Natural killer cell (primary cell): ENCODE results near the gene SH3BP2. TPM values are rescaled to one million over a fixed set of nuclear protein-coding genes. Genes with fewer than 3 reads are reported as not detected.

Source experiments
- ATAC-seq, 3 donors: fragments of 150-1000 bp in 2 of 3; fragments of 200-7000 bp in 1 of 3; cut with Tn5 transposase; 1 replicate in 1 of 3; 2 replicates in 2 of 3; pipeline ENCODE4 v1.10.0; 2021; ENCODE audit warnings: mild to moderate bottlenecking in 2 of 3, moderate library complexity in 2 of 3
- DNase-seq, 2 donors: peaks; one replicate each; pipeline versions ENCODE4 v3.0.0 to v3.0.0-alpha.2; 2013 to 2021; ENCODE audit warnings: mixed read lengths in 1 of 2
- H3K27ac ChIP-seq: one replicate; pipeline ENCODE4 v1.5.1; 2013; ENCODE audit warnings: mild to moderate bottlenecking, low read length
- H3K27me3 ChIP-seq: one replicate; pipeline ENCODE4 v1.6.1; 2013; ENCODE audit warnings: low read length; ENCODE audit not compliant: control insufficient read depth, insufficient read depth
- H3K36me3 ChIP-seq: one replicate; pipeline ENCODE4 v1.6.1; 2013; ENCODE audit warnings: low read length; ENCODE audit not compliant: control insufficient read depth, insufficient read depth
- H3K4me1 ChIP-seq: one replicate; pipeline ENCODE4 v1.6.1; 2013; ENCODE audit warnings: low read length; ENCODE audit not compliant: control insufficient read depth, insufficient read depth
- H3K4me3 ChIP-seq: one replicate; pipeline ENCODE4 v1.5.1; 2013; ENCODE audit warnings: low read length
- H3K9me3 ChIP-seq: one replicate; pipeline ENCODE4 v1.6.1; 2013; ENCODE audit warnings: low read length; ENCODE audit not compliant: control insufficient read depth, insufficient read depth
- H3K27ac Mint-ChIP-seq, 2 donors: one replicate each; pipeline ENCODE4 v1.8.0; 2022; ENCODE audit warnings: mild to moderate bottlenecking in 2 of 2, mixed read lengths in 2 of 2, moderate library complexity in 1 of 2
- H3K27me3 Mint-ChIP-seq, 2 donors: one replicate each; pipeline ENCODE4 v1.8.0; 2022; ENCODE audit warnings: low read depth in 2 of 2, mixed read lengths in 2 of 2
- H3K36me3 Mint-ChIP-seq: one replicate; pipeline ENCODE4 v1.8.0; 2022; ENCODE audit warnings: mixed read lengths
- H3K4me1 Mint-ChIP-seq, 2 donors: one replicate each; pipeline ENCODE4 v1.8.0; 2022; ENCODE audit warnings: mixed read lengths in 2 of 2
- H3K4me3 Mint-ChIP-seq: one replicate; pipeline ENCODE4 v1.8.0; 2022; ENCODE audit warnings: mild to moderate bottlenecking, moderate library complexity, mixed read lengths
- H3K9me3 Mint-ChIP-seq, 2 donors: one replicate each; pipeline ENCODE4 v1.8.0; 2022; ENCODE audit warnings: mixed read lengths in 2 of 2
- CTCF ChIP-seq: fragments of 200-600 bp; IDR thresholded peaks from one replicate; pipeline ENCODE4 v1.8.0; 2022; ENCODE audit warnings: antibody characterized with exemption
- WGBS: methylation state at CpG from one replicate; pipeline ENCODE4 v1.1.7; 2013; ENCODE audit warnings: missing lambda C conversion rate; ENCODE audit not compliant: insufficient coverage; 5-methylcytosine and 5-hydroxymethylcytosine counted together
- intact Hi-C: fragments of 100-400 bp; cut with micrococcal nuclease; formaldehyde crosslinking; loops from one replicate; pipeline ENCODE4 v1.14.2; 2022
- total RNA-seq, 4 donors: library from RNA; stranded (reverse); fragments of 120-200 nt in 1 of 4; gene quantifications; one replicate each; pipeline versions ENCODE4 v1.2.3 to v1.2.4, GENCODE V29; 2013 to 2022

Gene SH3BP2
- total RNA-seq, 3 donors from 2014 or later (not counting 1 experiment from before 2014, with no cell fraction given), result 213 to 283 (median 221) TPM

- ATAC-seq, result no peak
Measured at GRCh38 chr4:2870082-2870481, 77.2 kb downstream of the SH3BP2 start.

GRCh38 chr4:2871466-2871865 lies 78.6 kb downstream of the SH3BP2 start:
- H3K4me1 Mint-ChIP-seq, result peaks cover 72 to 77% of the 10 kb centered on the region in 2 donors

More at GRCh38 chr4:2870082-2870481, 77.2 kb downstream of the SH3BP2 start:
- intact Hi-C loops, result loop anchor here (10.0 kb wide), 1 partner anchor 55 kb away; no protein-coding TSS in a partner anchor
- no peak overlapping the region for H3K4me3 Mint-ChIP-seq
- Histone ChIP-seq H3K36me3 (peaks cover 12% of the 10 kb centered on the region), H3K27ac (no peak overlapping the region), H3K9me3 (no peaks in the 10 kb centered on the region), H3K4me3 (no peak overlapping the region), H3K27me3 (no peaks in the 10 kb centered on the region), H3K4me1 (peaks cover 35% of the 10 kb centered on the region)
- H3K4me1 Mint-ChIP-seq, result peaks cover 75 to 76% of the 10 kb centered on the region in 2 donors
- no peaks in the 10 kb centered on the region for H3K27me3 Mint-ChIP-seq
- peak overlapping the region; percentile 81 for H3K27ac Mint-ChIP-seq
- no peak for TF ChIP-seq CTCF
- WGBS, result 83% methylated on average over 2 of the region's 2 CpGs
- no peaks in the 10 kb centered on the region for H3K9me3 Mint-ChIP-seq
- no peak for DNase-seq
- H3K36me3 Mint-ChIP-seq, result no peaks in the 10 kb centered on the region

GRCh38 chr4:2871911-2872310 lies 79.0 kb downstream of the SH3BP2 start:
- intact Hi-C loops, result loop anchor here (10.0 kb wide), 1 partner anchor 57 kb away; no protein-coding TSS in a partner anchor
- H3K36me3 ChIP-seq, result peaks cover 18% of the 10 kb centered on the region
- no peaks in the 10 kb centered on the region for H3K9me3 ChIP-seq
- peak in 1 of 2 donors; percentile 38 for DNase-seq
- TF ChIP-seq CTCF, result no peak
- Mint-ChIP-seq H3K9me3 (no peaks in the 10 kb centered on the region), H3K4me1 (peaks cover 68 to 73% of the 10 kb centered on the region in 2 donors), H3K36me3 (no peaks in the 10 kb centered on the region), H3K27ac (peak overlapping the region; percentile 81), H3K4me3 (peak overlapping the region; percentile 30), H3K27me3 (no peaks in the 10 kb centered on the region)
- peak overlapping the region; percentile 40 for H3K27ac ChIP-seq
- no peak overlapping the region for H3K4me3 ChIP-seq
- H3K27me3 ChIP-seq, result no peaks in the 10 kb centered on the region
- ATAC-seq, result peak; percentile 63 to 69 (median 64)
- WGBS, result 6% methylated on average over 1 of the region's 2 CpGs
- peaks cover 40% of the 10 kb centered on the region for H3K4me1 ChIP-seq

More at GRCh38 chr4:2871466-2871865, 78.6 kb downstream of the SH3BP2 start:
- intact Hi-C loops, result loop anchor here (10.0 kb wide), 1 partner anchor 57 kb away; no protein-coding TSS in a partner anchor
- H3K9me3 Mint-ChIP-seq, result no peaks in the 10 kb centered on the region
- Histone ChIP-seq H3K27ac (peak overlapping the region; percentile 40), H3K36me3 (peaks cover 17% of the 10 kb centered on the region), H3K27me3 (no peaks in the 10 kb centered on the region), H3K4me1 (peaks cover 40% of the 10 kb centered on the region), H3K9me3 (no peaks in the 10 kb centered on the region), H3K4me3 (no peak overlapping the region)
- no peak for TF ChIP-seq CTCF
- H3K4me3 Mint-ChIP-seq, result peak overlapping the region; percentile 30
- H3K27me3 Mint-ChIP-seq, result no peaks in the 10 kb centered on the region
- H3K36me3 Mint-ChIP-seq, result no peaks in the 10 kb centered on the region
- ATAC-seq (peak; percentile 52 to 63 (median 59)), DNase-seq (no peak)
- peak overlapping the region; percentile 81 for H3K27ac Mint-ChIP-seq
- WGBS, result 59% methylated on average over 4 of the region's 4 CpGs

- Histone ChIP-seq H3K9me3 (no peaks in the 10 kb centered on the region), H3K27me3 (no peaks in the 10 kb centered on the region), H3K4me1 (peaks cover 32% of the 10 kb centered on the region), H3K4me3 (no peak overlapping the region), H3K27ac (no peak overlapping the region), H3K36me3 (peaks cover 31% of the 10 kb centered on the region)
- ATAC-seq (no peak), DNase-seq (no peak)
- WGBS, result 100% methylated on average over 1 of the region's 1 CpG
- TF ChIP-seq CTCF, result no peak
- intact Hi-C loops, result loop anchor here (10.0 kb wide), 1 partner anchor 59 kb away; no protein-coding TSS in a partner anchor
- H3K4me3 Mint-ChIP-seq, result no peak overlapping the region
- H3K27ac Mint-ChIP-seq, result peak overlapping the region; percentile 63 to 76
- H3K9me3 Mint-ChIP-seq, result no peaks in the 10 kb centered on the region
- H3K4me1 Mint-ChIP-seq, result peaks cover 68 to 73% of the 10 kb centered on the region in 2 donors
- H3K36me3 Mint-ChIP-seq, result no peaks in the 10 kb centered on the region
- no peaks in the 10 kb centered on the region for H3K27me3 Mint-ChIP-seq
Measured at GRCh38 chr4:2873329-2873728, 80.4 kb downstream of the SH3BP2 start.
